ENCODE measurements around the gene AMFR. TPM values are rescaled to one million over a fixed set of nuclear protein-coding genes. Genes with fewer than 3 reads are reported as not detected.

The AMFR gene
- polyA plus RNA-seq, 1 donor (not counting 4 experiments of a cell fraction or from before 2014, with no cell fraction given) = 36.9 TPM

DNA sequence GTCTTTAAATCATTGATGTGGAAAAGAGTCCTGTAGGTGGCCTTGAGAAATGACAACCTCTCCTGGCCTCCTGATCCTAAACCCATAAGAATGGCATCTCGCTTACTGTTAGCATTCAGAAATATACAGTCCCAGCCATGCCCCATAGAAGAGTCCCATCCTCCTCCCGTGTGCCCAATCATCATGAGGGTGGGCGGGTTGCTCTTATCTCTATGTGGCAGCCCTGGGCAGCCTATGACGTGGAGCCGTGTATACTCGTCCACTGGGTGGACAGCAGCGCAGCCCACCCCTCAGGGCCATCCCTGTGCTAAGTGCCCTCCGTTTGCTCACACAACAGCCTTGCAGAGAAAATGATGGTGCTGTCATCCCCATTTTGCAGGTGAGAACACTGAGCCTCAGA, 105.3 kb downstream of the AMFR start:
- peaks cover 4% of the 10 kb centered on the region for H3K27me3 ChIP-seq (ENCODE audit: control insufficient read depth, extremely low read depth, insufficient read depth, low read length)
- H3K4me3 ChIP-seq (ENCODE audit: control insufficient read depth in 2 of 3, extremely low read depth in 1 of 3, insufficient read depth in 2 of 3, low read depth in 1 of 3, low read length in 3 of 3) = no peak overlapping the region
- no peak overlapping the region for H2AFZ ChIP-seq (ENCODE audit: control insufficient read depth, low read length)
- no peak overlapping the region for H3K4me2 ChIP-seq (ENCODE audit: control insufficient read depth, extremely low read depth, insufficient read depth, low read depth, low read length)
- peaks cover 20% of the 10 kb centered on the region for H3K4me1 ChIP-seq (ENCODE audit: control insufficient read depth, extremely low read depth, insufficient read depth, low read length)
- DNase-seq (ENCODE audit: low read depth, low spot score) = no peak
- no peaks in the 10 kb centered on the region for H3K36me3 ChIP-seq (ENCODE audit: control insufficient read depth in 2 of 2, extremely low read depth in 1 of 2, insufficient read depth in 2 of 2, low read length in 2 of 2)
- dilution Hi-C loops (cut with MboI; ENCODE audit: extremely low pct_ligation_motif_present, low sequenced_read_pairs) = no loop called here
- no peaks in the 10 kb centered on the region for H3K79me2 ChIP-seq (ENCODE audit: control insufficient read depth, insufficient read depth, low read length)
- no peaks in the 10 kb centered on the region for H4K20me1 ChIP-seq (ENCODE audit: control insufficient read depth, extremely low read depth, insufficient read depth, low read length)
- no peak overlapping the region for H3K9ac ChIP-seq (ENCODE audit: control insufficient read depth, extremely low read depth, insufficient read depth, low read length)
- no peaks in the 10 kb centered on the region for H3K9me3 ChIP-seq (ENCODE audit: control insufficient read depth, low read depth, low read length)
- no peaks in the 10 kb centered on the region for H3K9me1 ChIP-seq (ENCODE audit: control insufficient read depth, extremely low read depth, insufficient read depth, low read length)
- FAIRE-seq = no peak
- no peak for TF ChIP-seq EZH2 (IDR thresholded peaks at IDR 0.05; ENCODE audit: low read length)
- TF ChIP-seq, protein P1, sequence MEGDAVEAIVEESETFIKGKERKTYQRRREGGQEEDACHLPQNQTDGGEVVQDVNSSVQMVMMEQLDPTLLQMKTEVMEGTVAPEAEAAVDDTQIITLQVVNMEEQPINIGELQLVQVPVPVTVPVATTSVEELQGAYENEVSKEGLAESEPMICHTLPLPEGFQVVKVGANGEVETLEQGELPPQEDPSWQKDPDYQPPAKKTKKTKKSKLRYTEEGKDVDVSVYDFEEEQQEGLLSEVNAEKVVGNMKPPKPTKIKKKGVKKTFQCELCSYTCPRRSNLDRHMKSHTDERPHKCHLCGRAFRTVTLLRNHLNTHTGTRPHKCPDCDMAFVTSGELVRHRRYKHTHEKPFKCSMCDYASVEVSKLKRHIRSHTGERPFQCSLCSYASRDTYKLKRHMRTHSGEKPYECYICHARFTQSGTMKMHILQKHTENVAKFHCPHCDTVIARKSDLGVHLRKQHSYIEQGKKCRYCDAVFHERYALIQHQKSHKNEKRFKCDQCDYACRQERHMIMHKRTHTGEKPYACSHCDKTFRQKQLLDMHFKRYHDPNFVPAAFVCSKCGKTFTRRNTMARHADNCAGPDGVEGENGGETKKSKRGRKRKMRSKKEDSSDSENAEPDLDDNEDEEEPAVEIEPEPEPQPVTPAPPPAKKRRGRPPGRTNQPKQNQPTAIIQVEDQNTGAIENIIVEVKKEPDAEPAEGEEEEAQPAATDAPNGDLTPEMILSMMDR (optimal IDR thresholded peaks at IDR 0.05 in 1 of 3, IDR thresholded peaks at IDR 0.05 in 1 of 3, conservative IDR thresholded peaks at IDR 0.05 in 1 of 3; ENCODE audit: extremely low read depth in 1 of 3, insufficient read depth in 2 of 3, low read length in 3 of 3) = no peak
- H3K27ac ChIP-seq (ENCODE audit: control insufficient read depth, insufficient read depth, low read length) = no peak overlapping the region

DNA sequence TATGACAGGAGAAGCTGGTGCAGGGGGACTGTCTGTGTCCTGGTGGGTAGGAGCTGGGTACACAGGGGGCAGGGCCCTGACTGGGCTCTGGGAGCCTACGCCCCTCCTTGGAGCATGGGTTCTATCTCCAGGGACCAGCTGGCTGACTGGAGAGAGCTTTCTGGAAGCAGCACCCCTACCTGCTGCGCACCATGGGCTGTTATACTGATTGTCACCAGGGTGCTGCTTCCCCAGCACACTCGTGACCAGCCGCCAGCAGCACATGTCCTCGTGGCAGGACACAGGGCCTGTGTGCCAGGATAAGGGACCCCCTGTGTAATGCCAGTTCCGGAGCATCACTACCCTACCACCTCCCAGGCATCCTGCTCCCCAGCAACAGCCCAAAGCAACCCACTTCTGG, 106.0 kb downstream of the AMFR start:
- Histone ChIP-seq H3K9me3 (ENCODE audit: control insufficient read depth, low read depth, low read length) (no peaks in the 10 kb centered on the region), H3K27ac (ENCODE audit: control insufficient read depth, insufficient read depth, low read length) (no peak overlapping the region), H3K27me3 (ENCODE audit: control insufficient read depth, extremely low read depth, insufficient read depth, low read length) (peaks cover 7% of the 10 kb centered on the region), H3K79me2 (ENCODE audit: control insufficient read depth, insufficient read depth, low read length) (no peaks in the 10 kb centered on the region), H4K20me1 (ENCODE audit: control insufficient read depth, extremely low read depth, insufficient read depth, low read length) (no peaks in the 10 kb centered on the region), H3K9me1 (ENCODE audit: control insufficient read depth, extremely low read depth, insufficient read depth, low read length) (no peaks in the 10 kb centered on the region), H3K36me3 (ENCODE audit: control insufficient read depth in 2 of 2, extremely low read depth in 1 of 2, insufficient read depth in 2 of 2, low read length in 2 of 2) (no peaks in the 10 kb centered on the region), H3K4me2 (ENCODE audit: control insufficient read depth, extremely low read depth, insufficient read depth, low read depth, low read length) (no peak overlapping the region), H2AFZ (ENCODE audit: control insufficient read depth, low read length) (no peak overlapping the region), H3K9ac (ENCODE audit: control insufficient read depth, extremely low read depth, insufficient read depth, low read length) (no peak overlapping the region), H3K4me3 (ENCODE audit: control insufficient read depth in 2 of 3, extremely low read depth in 1 of 3, insufficient read depth in 2 of 3, low read depth in 1 of 3, low read length in 3 of 3) (no peak overlapping the region), H3K4me1 (ENCODE audit: control insufficient read depth, extremely low read depth, insufficient read depth, low read length) (peaks cover 14% of the 10 kb centered on the region)
- FAIRE-seq = no peak
- dilution Hi-C loops (cut with MboI; ENCODE audit: extremely low pct_ligation_motif_present, low sequenced_read_pairs) = no loop called here
- TF ChIP-seq, protein P1 (optimal IDR thresholded peaks at IDR 0.05 in 1 of 3, IDR thresholded peaks at IDR 0.05 in 1 of 3, conservative IDR thresholded peaks at IDR 0.05 in 1 of 3; ENCODE audit: extremely low read depth in 1 of 3, insufficient read depth in 2 of 3, low read length in 3 of 3) = no peak
- TF ChIP-seq EZH2 (IDR thresholded peaks at IDR 0.05; ENCODE audit: low read length) = no peak
- no peak for DNase-seq (ENCODE audit: low read depth, low spot score)

All from keratinocyte (primary cell).